ENCODE data around the gene HOXB2.

HOXB2 gene

GRCh38 chr17:48522031-48522653 is 22.8 kb downstream of the HOXB2 start:
- peak; percentile 67 for DNase-seq
- Mint-ChIP-seq H3K27ac (peak overlapping the region; percentile 98), H3K4me3 (peak overlapping the region; percentile 53)

GRCh38 chr17:48520631-48521079 is 24.3 kb downstream of the HOXB2 start:
- TF ChIP-seq CTCF (IDR thresholded peaks at IDR 0.05): no peak
- no peak overlapping the region for H3K4me3 Mint-ChIP-seq
- H3K36me3 Mint-ChIP-seq (ENCODE audit: low read depth): peaks cover 5% of the 10 kb centered on the region
- peaks cover 71% of the 10 kb centered on the region for H3K4me1 Mint-ChIP-seq
- H3K27ac Mint-ChIP-seq: no peak overlapping the region
- H3K27me3 Mint-ChIP-seq (ENCODE audit: low read depth, poor library complexity): no peaks in the 10 kb centered on the region
- no peak for DNase-seq
- H3K9me3 Mint-ChIP-seq: no peaks in the 10 kb centered on the region

More at GRCh38 chr17:48522031-48522653, 22.8 kb downstream of the HOXB2 start:
- Mint-ChIP-seq H3K36me3 (ENCODE audit: low read depth) (peaks cover 5% of the 10 kb centered on the region), H3K4me1 (peaks cover 73% of the 10 kb centered on the region), H3K9me3 (no peaks in the 10 kb centered on the region), H3K27me3 (ENCODE audit: low read depth, poor library complexity) (no peaks in the 10 kb centered on the region)
- no peak for TF ChIP-seq CTCF (IDR thresholded peaks at IDR 0.05)

- H3K27me3 Mint-ChIP-seq (ENCODE audit: low read depth, poor library complexity): no peaks in the 10 kb centered on the region
- no peak for DNase-seq
- H3K4me1 Mint-ChIP-seq: peaks cover 71% of the 10 kb centered on the region
- no peak for TF ChIP-seq CTCF (IDR thresholded peaks at IDR 0.05)
- H3K4me3 Mint-ChIP-seq: no peak overlapping the region
- H3K36me3 Mint-ChIP-seq (ENCODE audit: low read depth): peaks cover 5% of the 10 kb centered on the region
- H3K27ac Mint-ChIP-seq: no peak overlapping the region
- no peaks in the 10 kb centered on the region for H3K9me3 Mint-ChIP-seq
Measured at GRCh38 chr17:48519427-48519826, 25.5 kb downstream of the HOXB2 start.

GRCh38 chr17:48517478-48517877 is 27.4 kb downstream of the HOXB2 start:
- Mint-ChIP-seq H3K4me1 (peaks cover 68% of the 10 kb centered on the region), H3K27me3 (ENCODE audit: low read depth, poor library complexity) (peaks cover 3% of the 10 kb centered on the region), H3K36me3 (ENCODE audit: low read depth) (peaks cover 5% of the 10 kb centered on the region), H3K27ac (no peak overlapping the region), H3K9me3 (no peaks in the 10 kb centered on the region), H3K4me3 (no peak overlapping the region)
- TF ChIP-seq CTCF (IDR thresholded peaks at IDR 0.05): no peak
- DNase-seq: no peak

- peaks cover 3% of the 10 kb centered on the region for H3K9me3 Mint-ChIP-seq
- H3K27ac Mint-ChIP-seq: no peak overlapping the region
- no peak for DNase-seq
- no peak for TF ChIP-seq CTCF (IDR thresholded peaks at IDR 0.05)
- H3K4me1 Mint-ChIP-seq: peaks cover 57% of the 10 kb centered on the region
- H3K27me3 Mint-ChIP-seq (ENCODE audit: low read depth, poor library complexity): peaks cover 11% of the 10 kb centered on the region
- H3K4me3 Mint-ChIP-seq: no peak overlapping the region
- H3K36me3 Mint-ChIP-seq (ENCODE audit: low read depth): peaks cover 8% of the 10 kb centered on the region
Measured at GRCh38 chr17:48515925-48516900, 28.7 kb downstream of the HOXB2 start.
